HepG2 (cell line): ENCODE results near the gene MLC1. TPM values are rescaled to one million over a fixed set of nuclear protein-coding genes. Genes with fewer than 3 reads are reported as not detected.

ENCODE experiments used
- FOXA3 ChIP-seq: IDR thresholded peaks from 2 replicates; pipeline ENCODE4 v1.6.1; 2016; ENCODE audit warnings: missing genetic modification reagents, missing compliant biosample characterization
- FOXK1 ChIP-seq: sonication (generic); formaldehyde crosslinking; IDR thresholded peaks from 2 replicates; pipeline ENCODE4 v1.4.0; 2020; ENCODE audit warnings: low read depth, missing genetic modification reagents, borderline replicate concordance
- HMGXB4 ChIP-seq, 2 experiments: sonication (generic) in 1 of 2; formaldehyde crosslinking in 1 of 2; IDR thresholded peaks; 2 replicates each; pipeline versions ENCODE4 v1.4.0 to v1.6.1; 2018 to 2020; ENCODE audit warnings: missing genetic modification reagents in 2 of 2, borderline replicate concordance in 1 of 2, low read depth in 1 of 2, mild to moderate bottlenecking in 1 of 2, missing biosample characterization in 1 of 2
- HNRNPLL ChIP-seq: fragments of 200-400 bp; formaldehyde crosslinking; IDR thresholded peaks from 2 replicates; pipeline ENCODE4 v1.6.1; 2017; ENCODE audit warnings: mild to moderate bottlenecking, low read depth, low read length; ENCODE audit not compliant: poor library complexity, severe bottlenecking
- IRF9 ChIP-seq: sonication (generic); formaldehyde crosslinking; IDR thresholded peaks from 2 replicates; pipeline ENCODE4 v1.8.0; 2022; ENCODE audit warnings: missing genetic modification reagents, mild to moderate bottlenecking, borderline replicate concordance
- LCORL ChIP-seq, 2 experiments: fragments of 450-650 bp in 1 of 2; sonication (generic) in 1 of 2; formaldehyde crosslinking in 1 of 2; IDR thresholded peaks; 2 replicates each; pipeline versions ENCODE4 v1.5.0 to v1.6.1; 2017 to 2020; ENCODE audit warnings: antibody characterized with exemption in 1 of 2, missing genetic modification reagents in 1 of 2
- MXD3 ChIP-seq: IDR thresholded peaks from 2 replicates; pipeline ENCODE4 v1.6.1; 2016; ENCODE audit warnings: mild to moderate bottlenecking, missing biosample characterization, missing genetic modification reagents
- SALL1 ChIP-seq: sonication (generic); formaldehyde crosslinking; IDR thresholded peaks from 2 replicates; pipeline ENCODE4 v1.8.0; 2022; ENCODE audit warnings: mild to moderate bottlenecking, missing genetic modification reagents
- SKI ChIP-seq: fragments of 450-650 bp; IDR thresholded peaks from one replicate; pipeline ENCODE4 v1.6.1; 2018; ENCODE audit warnings: mild to moderate bottlenecking; ENCODE audit not compliant: partially characterized antibody
- SMAD1 ChIP-seq: sonication (generic); formaldehyde crosslinking; IDR thresholded peaks from 2 replicates; pipeline ENCODE4 v1.4.0; 2020; ENCODE audit warnings: missing genetic modification reagents, low read depth, mild to moderate bottlenecking, borderline replicate concordance
- SMC3 ChIP-seq: IDR thresholded peaks from 2 replicates; pipeline ENCODE4 v1.6.1; 2011; ENCODE audit warnings: low read length, improper control_type of control experiment
- STAG1 ChIP-seq: sonication (generic); formaldehyde crosslinking; IDR thresholded peaks from 2 replicates; pipeline ENCODE4 v1.4.0; 2020; ENCODE audit warnings: missing genetic modification reagents
- TEAD3 ChIP-seq: optimal IDR thresholded peaks from 2 replicates; pipeline ENCODE3; 2016; ENCODE audit warnings: borderline replicate concordance
- THAP11 ChIP-seq: IDR thresholded peaks from 2 replicates; pipeline ENCODE4 v1.6.1; 2016; ENCODE audit warnings: missing biosample characterization, missing genetic modification reagents
- UBTF ChIP-seq: sonication (generic); formaldehyde crosslinking; IDR thresholded peaks from 2 replicates; pipeline ENCODE4 v1.4.0; 2020; ENCODE audit warnings: mild to moderate bottlenecking, missing genetic modification reagents
- YY1 ChIP-seq: IDR thresholded peaks from 2 replicates; pipeline ENCODE4 v1.6.1; 2011; ENCODE audit warnings: low read length, low read depth, moderate library complexity, mild to moderate bottlenecking; ENCODE audit not compliant: insufficient read depth, insufficient replicate concordance
- ZNF121 ChIP-seq: sonication (generic); formaldehyde crosslinking; IDR thresholded peaks from 2 replicates; pipeline ENCODE4 v1.5.0; 2020; ENCODE audit warnings: mild to moderate bottlenecking, missing genetic modification reagents
- ZNF225 ChIP-seq: sonication (generic); formaldehyde crosslinking; IDR thresholded peaks from 2 replicates; pipeline ENCODE4 v1.4.0; 2020; ENCODE audit warnings: mild to moderate bottlenecking, missing genetic modification reagents
- ZNF501 ChIP-seq: sonication (generic); formaldehyde crosslinking; IDR thresholded peaks from 2 replicates; pipeline ENCODE4 v1.5.1; 2020; ENCODE audit warnings: mild to moderate bottlenecking, moderate library complexity, missing genetic modification reagents
- ZNF567 ChIP-seq: sonication (generic); formaldehyde crosslinking; IDR thresholded peaks from 2 replicates; pipeline ENCODE4 v1.8.1; 2023; ENCODE audit warnings: mild to moderate bottlenecking, missing genetic modification reagents, borderline replicate concordance
- ZNF737 ChIP-seq: sonication (generic); formaldehyde crosslinking; IDR thresholded peaks from 2 replicates; pipeline ENCODE4 v1.5.0; 2020; ENCODE audit warnings: missing genetic modification reagents, mild to moderate bottlenecking, borderline replicate concordance
- ZNF768 ChIP-seq: sonication (generic); formaldehyde crosslinking; IDR thresholded peaks from 2 replicates; pipeline ENCODE4 v1.4.0; 2020; ENCODE audit warnings: missing genetic modification reagents
- ZNF776 ChIP-seq: sonication (generic); formaldehyde crosslinking; IDR thresholded peaks from 2 replicates; pipeline ENCODE4 v1.4.0; 2020; ENCODE audit warnings: mild to moderate bottlenecking, missing genetic modification reagents
- polyA plus RNA-seq, 8 experiments: library from polyadenylated mRNA; depleted of rRNA in 3 of 8; stranded (reverse) in 7 of 8; unstranded in 1 of 8; fragments of >200 nt; fragmentation: Illumina TruSeq in 4 of 8; extraction: Trizol in 4 of 8; gene quantifications; 2 replicates each; pipeline versions ENCODE4 v1.2.1 to v1.2.3, GENCODE V29; 2011 to 2016; ENCODE audit warnings: low read depth in 4 of 8, missing spikeins in 1 of 8, mixed read lengths in 1 of 8; ENCODE audit not compliant: insufficient read depth in 1 of 8
- total RNA-seq, 5 experiments: library from RNA; depleted of rRNA; stranded (reverse); fragments of >200 nt; fragmentation: Illumina TruSeq; extraction: Trizol; gene quantifications; 2 replicates each; pipeline ENCODE4 v1.2.3, GENCODE V29; 2016; ENCODE audit warnings: low read depth in 1 of 5

The MLC1 gene
- total and polyA plus RNA-seq, 2 of the 13 experiments (the other 11 are each of a cell fraction or from before 2014, with no cell fraction given), result not detected

GRCh38 chr22:50030297-50031188, 54.7 kb downstream of the MLC1 start (continued):
- TF ChIP-seq HNRNPLL, result peak; percentile 90
- TF ChIP-seq LCORL (IDR thresholded peaks at IDR 0.05), result no peak
- TF ChIP-seq LCORL (CRISPR knock-in tag; IDR thresholded peaks at IDR 0.05), result peak; percentile 47; the same call in 1 of the 2 replicates
- peak; percentile 75; the same call in 1 of the 2 replicates for TF ChIP-seq SMC3
- no peak for TF ChIP-seq ZNF737 (CRISPR knock-in tag)
- TF ChIP-seq THAP11 (CRISPR knock-in tag), result no peak
- 0 out of 2 replicates have a peak, but pooled peaks have one; percentile 30 for TF ChIP-seq ZNF776 (CRISPR knock-in tag)
- TF ChIP-seq STAG1 (CRISPR knock-in tag), result peak; percentile 99
- 0 out of 2 replicates have a peak, but pooled peaks have one; percentile 18 for TF ChIP-seq FOXA3 (CRISPR knock-in tag)
- 0 out of 4 replicates have a peak, but pooled peaks of 1 of the 2 experiments have one; percentile 56 for TF ChIP-seq HMGXB4 (CRISPR knock-in tag; IDR thresholded peaks at IDR 0.05; ENCODE audit: borderline replicate concordance in 1 of 2, low read depth in 1 of 2)
- TF ChIP-seq ZNF121 (CRISPR knock-in tag), result no peak
- peak; percentile 61; the same call in 1 of the 2 replicates for TF ChIP-seq MXD3 (CRISPR knock-in tag)
- peak; percentile 71; the same call in 1 of the 2 replicates for TF ChIP-seq UBTF (CRISPR knock-in tag)
- 0 out of 2 replicates have a peak, but pooled peaks have one; percentile 30 for TF ChIP-seq ZNF768
- TF ChIP-seq TEAD3 (CRISPR knock-in tag), result peak; percentile 9
- peak; percentile 51; the same call in 1 of the 2 replicates for TF ChIP-seq ZNF501 (CRISPR knock-in tag)
- no peak for TF ChIP-seq ZNF567 (CRISPR knock-in tag)
- peak; percentile 49; the same call in 1 of the 2 replicates for TF ChIP-seq ZNF225 (CRISPR knock-in tag)
- no peak for TF ChIP-seq FOXK1 (CRISPR knock-in tag)
- TF ChIP-seq SMAD1 (CRISPR knock-in tag), result 0 out of 2 replicates have a peak, but pooled peaks have one; percentile 60
- peak; percentile 37 for TF ChIP-seq YY1
- peak; percentile 23; the same call in 1 of the 2 replicates for TF ChIP-seq SALL1
- no peak; the same call in 1 of the 2 replicates for TF ChIP-seq IRF9 (CRISPR knock-in tag)
- peak; percentile 25 for TF ChIP-seq SKI
